ENCODE data around the gene DENND10.

DENND10 gene

DNA sequence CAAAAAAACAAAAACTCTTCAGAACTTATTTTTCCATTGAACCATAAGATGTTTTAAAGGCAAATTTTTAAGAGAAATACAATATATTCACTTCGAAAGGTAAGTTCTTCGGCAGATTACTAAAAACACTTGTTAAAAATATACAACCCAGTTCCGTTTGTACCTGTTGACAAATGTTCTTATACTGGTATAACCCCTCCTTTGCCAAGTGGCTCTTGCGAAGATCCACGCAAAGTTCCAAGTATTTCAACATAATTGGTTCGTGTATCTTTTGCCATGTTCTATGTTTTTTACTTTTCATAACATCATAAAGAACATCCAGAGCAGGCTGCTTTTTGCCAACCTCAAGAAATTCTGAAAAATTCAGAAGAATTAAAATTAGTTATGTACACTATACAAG, 30.3 kb upstream of the DENND10 start:
- Histone ChIP-seq H2AFZ (ENCODE audit: low read depth) (no peak overlapping the region), H3K27ac (no peak overlapping the region), H3K4me3 (IDR thresholded peaks at IDR 0.05; ENCODE audit: insufficient read depth, low read depth, low read length) (no peak overlapping the region), H3K27me3 (ENCODE audit: insufficient read depth, low read depth) (no peaks in the 10 kb centered on the region), H3K4me1 (ENCODE audit: low read depth, poor library complexity, severe bottlenecking) (peaks cover 53% of the 10 kb centered on the region), H3K4me2 (no peak overlapping the region), H4K20me1 (ENCODE audit: insufficient read depth) (peaks cover 63% of the 10 kb centered on the region), H3K9ac (no peak overlapping the region), H3K79me2 (ENCODE audit: insufficient read depth, low read depth) (peaks cover 99% of the 10 kb centered on the region), H3K36me3 (ENCODE audit: insufficient read depth) (peaks cover 30% of the 10 kb centered on the region; the same call in 1 of the 2 replicates)
- TF ChIP-seq, protein P1, sequence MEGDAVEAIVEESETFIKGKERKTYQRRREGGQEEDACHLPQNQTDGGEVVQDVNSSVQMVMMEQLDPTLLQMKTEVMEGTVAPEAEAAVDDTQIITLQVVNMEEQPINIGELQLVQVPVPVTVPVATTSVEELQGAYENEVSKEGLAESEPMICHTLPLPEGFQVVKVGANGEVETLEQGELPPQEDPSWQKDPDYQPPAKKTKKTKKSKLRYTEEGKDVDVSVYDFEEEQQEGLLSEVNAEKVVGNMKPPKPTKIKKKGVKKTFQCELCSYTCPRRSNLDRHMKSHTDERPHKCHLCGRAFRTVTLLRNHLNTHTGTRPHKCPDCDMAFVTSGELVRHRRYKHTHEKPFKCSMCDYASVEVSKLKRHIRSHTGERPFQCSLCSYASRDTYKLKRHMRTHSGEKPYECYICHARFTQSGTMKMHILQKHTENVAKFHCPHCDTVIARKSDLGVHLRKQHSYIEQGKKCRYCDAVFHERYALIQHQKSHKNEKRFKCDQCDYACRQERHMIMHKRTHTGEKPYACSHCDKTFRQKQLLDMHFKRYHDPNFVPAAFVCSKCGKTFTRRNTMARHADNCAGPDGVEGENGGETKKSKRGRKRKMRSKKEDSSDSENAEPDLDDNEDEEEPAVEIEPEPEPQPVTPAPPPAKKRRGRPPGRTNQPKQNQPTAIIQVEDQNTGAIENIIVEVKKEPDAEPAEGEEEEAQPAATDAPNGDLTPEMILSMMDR (conservative IDR thresholded peaks at IDR 0.05; ENCODE audit: low read depth, low read length) = no peak

DNA sequence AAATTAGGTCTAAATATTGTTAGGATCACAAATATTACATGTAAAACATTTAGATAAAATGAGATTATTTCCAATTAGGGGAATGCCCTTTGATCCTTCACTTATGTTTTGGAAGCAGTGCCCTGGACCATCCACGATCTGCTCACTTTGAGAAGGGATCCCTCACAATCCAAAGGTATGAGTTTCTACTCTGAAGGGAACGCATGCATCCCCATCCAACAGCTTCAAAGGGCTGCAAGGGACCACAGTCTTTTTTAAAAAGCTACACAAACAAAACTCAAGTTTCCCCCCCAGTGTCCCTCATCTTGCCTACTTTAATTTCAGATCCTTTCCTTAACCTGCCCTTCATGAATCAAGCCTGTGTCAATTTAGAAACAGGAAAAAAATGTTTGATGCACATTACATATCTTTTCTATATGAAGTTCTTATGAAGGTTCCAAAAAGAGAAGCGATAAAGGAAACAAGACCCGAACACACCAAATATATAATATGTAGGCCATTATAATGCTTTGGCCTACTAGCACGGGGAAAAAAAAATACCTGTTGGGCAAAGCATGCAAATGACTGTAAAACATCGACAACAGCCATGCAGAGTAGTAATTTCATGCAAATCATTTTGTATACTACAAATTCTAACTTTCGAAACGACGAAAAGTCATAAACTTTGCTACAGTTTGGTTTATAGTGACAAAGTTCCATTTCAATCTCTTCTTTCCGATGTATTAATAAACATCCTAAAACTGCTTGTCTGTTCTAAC, 25.3 kb upstream of the DENND10 start:
- Histone ChIP-seq H3K4me1 (ENCODE audit: low read depth, poor library complexity, severe bottlenecking) (peaks cover 43% of the 10 kb centered on the region), H3K79me2 (ENCODE audit: insufficient read depth, low read depth) (peaks cover 70% of the 10 kb centered on the region), H3K4me3 (IDR thresholded peaks at IDR 0.05; ENCODE audit: insufficient read depth, low read depth, low read length) (no peak overlapping the region), H4K20me1 (ENCODE audit: insufficient read depth) (peaks cover 56% of the 10 kb centered on the region), H3K4me2 (peak overlapping the region; percentile 95), H2AFZ (ENCODE audit: low read depth) (no peak overlapping the region), H3K27ac (peak overlapping the region; percentile 91), H3K27me3 (ENCODE audit: insufficient read depth, low read depth) (no peaks in the 10 kb centered on the region), H3K36me3 (ENCODE audit: insufficient read depth) (peaks cover 3% of the 10 kb centered on the region; the same call in 1 of the 2 replicates), H3K9ac (peak overlapping the region; percentile 98)
- TF ChIP-seq, protein P1 (conservative IDR thresholded peaks at IDR 0.05; ENCODE audit: low read depth, low read length) = no peak

DNA sequence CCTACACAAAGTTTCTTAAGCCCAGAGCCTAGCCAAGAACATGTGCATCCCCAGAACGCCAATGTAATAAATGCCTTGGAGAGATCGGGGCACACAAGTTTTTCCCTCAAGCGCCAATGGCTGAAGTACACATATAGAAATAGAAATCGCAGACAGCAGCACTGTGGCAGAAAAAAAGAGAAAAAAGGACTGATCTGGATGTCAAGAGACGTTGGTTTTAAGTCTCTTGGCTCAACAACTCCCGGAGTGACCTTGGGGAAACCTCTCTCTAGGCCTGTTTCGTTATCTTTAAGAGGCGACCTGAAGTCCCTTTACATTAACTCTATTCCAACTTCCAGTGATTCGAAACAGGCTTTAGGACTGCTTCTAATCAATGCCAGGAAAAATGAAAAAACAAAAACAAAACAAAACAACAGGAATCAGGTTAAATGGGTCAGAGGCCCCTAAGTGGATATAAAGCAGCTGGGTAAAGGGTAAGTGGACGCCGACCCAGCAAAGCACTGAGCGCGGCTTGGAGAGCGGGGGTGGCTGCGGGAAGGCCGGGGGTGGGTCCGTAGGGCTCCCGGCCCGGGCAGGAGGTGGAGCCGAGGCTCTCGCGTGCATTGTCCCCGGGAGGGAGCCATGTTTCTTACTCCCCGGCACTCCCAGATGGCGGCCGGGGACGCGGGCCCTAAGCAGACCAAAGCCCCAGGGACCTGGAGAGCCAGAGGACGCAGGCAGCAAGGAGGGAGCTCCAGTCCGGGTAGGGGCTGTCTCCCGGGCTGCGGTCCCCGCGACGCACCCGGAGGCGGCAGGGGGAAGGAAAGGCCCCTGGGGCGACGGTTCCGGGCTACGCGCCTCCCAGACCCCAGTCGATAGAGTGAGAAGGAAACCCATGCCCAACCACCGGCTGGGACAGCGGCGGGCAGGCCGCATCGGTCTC, 24.1 kb upstream of the DENND10 start:
- Histone ChIP-seq H3K27me3 (ENCODE audit: insufficient read depth, low read depth) (no peaks in the 10 kb centered on the region), H3K36me3 (ENCODE audit: insufficient read depth) (no peaks in the 10 kb centered on the region; the same call in 1 of the 2 replicates), H3K27ac (peak overlapping the region; percentile 91), H3K4me1 (ENCODE audit: low read depth, poor library complexity, severe bottlenecking) (peaks cover 38% of the 10 kb centered on the region), H4K20me1 (ENCODE audit: insufficient read depth) (peaks cover 46% of the 10 kb centered on the region), H2AFZ (ENCODE audit: low read depth) (peak overlapping the region; percentile 58), H3K79me2 (ENCODE audit: insufficient read depth, low read depth) (peaks cover 57% of the 10 kb centered on the region), H3K9ac (peak overlapping the region; percentile 98), H3K4me3 (IDR thresholded peaks at IDR 0.05; ENCODE audit: insufficient read depth, low read depth, low read length) (no peak overlapping the region), H3K4me2 (peak overlapping the region; percentile 95)
- TF ChIP-seq, protein P1 (conservative IDR thresholded peaks at IDR 0.05; ENCODE audit: low read depth, low read length) = no peak

DNA sequence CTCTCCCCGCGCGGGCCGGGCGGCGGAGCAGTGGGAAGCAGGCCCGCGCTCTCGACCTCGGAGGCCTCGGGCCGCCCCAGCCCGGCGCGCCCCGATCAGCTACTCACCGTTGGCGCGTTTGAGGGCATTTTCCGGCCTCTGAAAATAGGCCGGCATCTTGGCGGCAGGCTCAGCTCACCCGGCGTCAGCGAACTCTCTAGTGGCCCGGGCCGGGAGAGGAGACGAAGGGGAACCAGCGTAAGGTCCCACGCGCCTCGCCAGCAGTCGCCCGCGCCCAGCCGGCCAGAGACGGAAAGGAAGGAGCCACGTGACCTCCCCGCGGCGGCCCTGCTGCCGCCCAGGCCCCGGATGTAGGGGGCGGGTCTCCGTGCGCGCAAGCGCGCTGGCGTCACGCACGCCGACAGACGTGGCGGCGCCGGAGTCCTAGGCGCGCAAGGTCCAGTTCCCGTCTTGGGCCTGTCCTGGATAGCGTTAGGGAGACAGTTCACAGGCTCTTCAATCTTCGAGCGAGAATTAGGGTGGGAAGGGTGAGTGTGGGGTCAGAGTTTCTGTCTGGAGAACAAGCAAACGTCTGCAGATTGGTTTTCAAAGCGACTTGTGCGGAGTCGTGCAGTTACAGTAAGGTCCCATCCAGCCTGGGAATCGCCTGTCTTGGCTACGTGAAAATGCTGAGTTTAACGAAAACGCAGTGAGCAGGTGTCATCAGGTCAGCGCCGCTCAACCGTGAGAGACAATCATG, 23.2 kb upstream of the DENND10 start, which contains the start of gene EIF3A:
TSS of gene EIF3A (minus strand) at position 297 of the 739 bp plus-strand sequence. CDS start at position 156, 141 bp downstream.
- Histone ChIP-seq H3K9ac (peak within 1 kb of the TSS; percentile 98), H2AFZ (ENCODE audit: low read depth) (peak within 1 kb of the TSS; percentile 58), H3K4me3 (IDR thresholded peaks at IDR 0.05; ENCODE audit: insufficient read depth, low read depth, low read length) (no peak within 1 kb of the TSS), H3K4me1 (ENCODE audit: low read depth, poor library complexity, severe bottlenecking) (peaks cover 36% of the 10 kb centered on the region), H3K4me2 (peak within 1 kb of the TSS; percentile 95), H3K27me3 (ENCODE audit: insufficient read depth, low read depth) (no peaks in the 10 kb centered on the region), H3K79me2 (ENCODE audit: insufficient read depth, low read depth) (peaks cover 50% of the 10 kb centered on the region), H4K20me1 (ENCODE audit: insufficient read depth) (peaks cover 42% of the 10 kb centered on the region), H3K27ac (peak within 1 kb of the TSS; percentile 91), H3K36me3 (ENCODE audit: insufficient read depth) (no peaks in the 10 kb centered on the region; the same call in 1 of the 2 replicates)
- TF ChIP-seq, protein P1 (conservative IDR thresholded peaks at IDR 0.05; ENCODE audit: low read depth, low read length) = no peak
